Heart right ventricle (tissue), 16 donors: Measurements from ENCODE around the gene RPUSD4. TPM values are rescaled to one million over a fixed set of nuclear protein-coding genes. Genes with fewer than 3 reads are reported as not detected.
A peak's percentile ranks its signal among the peaks of the same experiment; 100 is the strongest.
"Not testable (repeated sequence)": the region's sequence is repeated elsewhere in the genome, so short reads cannot be mapped to it uniquely, and the experiment has no call there.

Source experiments
- ATAC-seq, 8 donors: fragments of 200-7000 bp; cut with Tn5 transposase; one replicate each; pipeline ENCODE4 v1.9.1; 2020; ENCODE audit warnings: mild to moderate bottlenecking in 8 of 8, moderate library complexity in 8 of 8, moderate number of reproducible peaks in 1 of 8
- DNase-seq, 2 donors: peaks; one replicate each; pipeline ENCODE4 v3.0.0-alpha.2; 2020
- H3K27ac ChIP-seq, 10 donors: fragments of 200-600 bp; sonication (generic) in 2 of 10; one replicate each; pipeline versions ENCODE4 v1.5.0 to v1.8.0; 2020 to 2022; ENCODE audit warnings: mild to moderate bottlenecking in 3 of 10
- H3K27me3 ChIP-seq, 7 donors: fragments of 200-600 bp; one replicate each; pipeline ENCODE4 v1.8.0; 2021 to 2022; ENCODE audit warnings: mild to moderate bottlenecking in 2 of 7
- H3K36me3 ChIP-seq, 9 donors: fragments of 200-600 bp; sonication (generic) in 1 of 9; one replicate each; pipeline versions ENCODE4 v1.5.0 to v1.8.0; 2020 to 2022; ENCODE audit warnings: mild to moderate bottlenecking in 2 of 9
- H3K4me1 ChIP-seq, 9 donors: fragments of 200-600 bp; sonication (generic) in 1 of 9; one replicate each; pipeline versions ENCODE4 v1.5.0 to v1.8.0; 2020 to 2022; ENCODE audit warnings: mild to moderate bottlenecking in 4 of 9
- H3K4me3 ChIP-seq, 10 donors: fragments of 200-600 bp; sonication (generic) in 2 of 10; one replicate each; pipeline versions ENCODE4 v1.5.0 to v1.8.0; 2020 to 2022; ENCODE audit warnings: mild to moderate bottlenecking in 7 of 10, moderate library complexity in 2 of 10
- H3K9me3 ChIP-seq, 11 donors: fragments of 200-600 bp in 10 of 11; sonication (generic) in 2 of 11; one replicate each; pipeline versions ENCODE4 v1.5.0 to v1.8.0; 2013 to 2022; ENCODE audit warnings: mild to moderate bottlenecking in 2 of 11, control low read depth in 1 of 11, moderate library complexity in 1 of 11
- WGBS, 2 donors: extraction: QIAGEN DNeasy Blood & Tissue Kit; methylation state at CpG; one replicate each; pipeline ENCODE4 v1.1.7; 2013; ENCODE audit warnings: inconsistent platforms in 1 of 2; 5-methylcytosine and 5-hydroxymethylcytosine counted together
- intact Hi-C, 10 donors: fragments of 100-400 bp; cut with DNase I; formaldehyde crosslinking; loops; one replicate each; pipeline versions ENCODE4 v1.11.1 to v1.14.2; 2022
- polyA plus RNA-seq, 2 donors: library from polyadenylated mRNA; stranded (reverse); fragments of 200-250 nt; gene quantifications; one replicate each; pipeline ENCODE4 v1.2.3, GENCODE V29; 2013
- total RNA-seq, 10 donors: library from RNA; stranded (reverse); fragmentation: NEBNext Ultra II Directional in 3 of 10; extraction: Animal tissue kit (Norgen Biotek cat#: 25700) in 3 of 10; gene quantifications; one replicate each; pipeline versions ENCODE4 v1.2.1 to v1.2.4, GENCODE V29; 2021 to 2023
- TF ChIP-seq, protein P1 (sequence below), 9 donors: fragments of 200-600 bp; sonication (generic) in 2 of 9; IDR thresholded peaks; one replicate each; pipeline versions ENCODE4 v1.5.0 to v1.8.0; 2021 to 2022; ENCODE audit warnings: antibody characterized with exemption in 9 of 9, mild to moderate bottlenecking in 5 of 9, moderate library complexity in 1 of 9
- donor health status: Arrhythmogenic right ventricular cardiomyopathy.
- donor health status: ischemic (EF 13 %, LVEDD 7.1; RV severe dilation, severe dysfunction).
- donor health status: healthy with polysubstance abuse.
- donor health status: DM: no; HTN: yes; CAD: no.
- donor health status: DM: no; HTN: no; CAD: no.
- donor health status: ischemic (EF 25% LVEDD 6.9; RV normal size, moderate dysfunction).
- donor health status: ischemic (EF 25% LVEDD 5.7; RV mildly dilated, moderate dysfunction).
- donor health status: healthy.
- donor health status: DM: yes; HTN: yes; CAD: no.
- donor health status: Ischemic cardiomyopathy.
- donor health status: ischemic (EF 35%, LVEDD 5.7; RV mildly dilated, moderate dysfunction).
- donor health status: nonischemic (EF 11% LVEDD 7.7; RV severe dilation, severe dysfunction).
- donor health status: DM: yes; HTN: yes; CAD: no.
- donor health status: PGD.
- donor health status: ischemic (EF 29% LVEDD 5.4; RV normal size, mild dysfunction).
- donor health status: nonischemic (EF 23%, LVEDD 6.1; RV moderate dilation, normal function).

Gene RPUSD4
- total and polyA plus RNA-seq, 12 donors: 12.8 to 70.0 (median 36.8) TPM

DNA sequence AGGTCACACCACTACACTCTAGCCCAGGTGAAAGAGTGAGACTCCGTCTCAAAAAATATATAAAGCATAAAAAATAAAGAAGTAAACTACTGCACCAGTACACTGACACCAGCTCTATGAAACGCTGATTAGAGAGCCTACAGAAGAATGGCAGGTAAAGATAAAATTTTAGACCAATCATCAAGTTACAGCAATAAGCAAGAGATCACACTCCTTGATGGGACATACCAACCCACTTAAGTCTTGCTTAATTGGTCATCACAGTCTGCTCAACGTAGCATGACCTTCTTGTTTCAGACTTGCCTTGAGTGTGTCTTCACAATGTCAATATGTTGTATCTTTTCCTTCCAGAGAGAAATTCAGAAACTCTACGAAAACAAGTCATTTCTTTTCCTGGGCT, 44.8 kb upstream of the RPUSD4 start:
- Histone ChIP-seq H3K27ac (no peak overlapping the region), H3K4me3 (no peak overlapping the region), H3K36me3 (peaks cover 0 to 90% (median 21%) of the 10 kb centered on the region in 9 donors), H3K4me1 (peaks cover 0 to 7% (median 0%) of the 10 kb centered on the region in 9 donors), H3K27me3 (no peaks in the 10 kb centered on the region), H3K9me3 (no peaks in the 10 kb centered on the region)
- WGBS, 2 donors: 94 to 96% methylated on average over 4 of the region's 4 CpGs
- no peak for ATAC-seq
- intact Hi-C loops: loop anchor here in 1 of 10 donors (5.0 kb wide), 1 partner anchor 329 kb away; no protein-coding TSS in a partner anchor
- no peak for DNase-seq
- TF ChIP-seq, protein P1, sequence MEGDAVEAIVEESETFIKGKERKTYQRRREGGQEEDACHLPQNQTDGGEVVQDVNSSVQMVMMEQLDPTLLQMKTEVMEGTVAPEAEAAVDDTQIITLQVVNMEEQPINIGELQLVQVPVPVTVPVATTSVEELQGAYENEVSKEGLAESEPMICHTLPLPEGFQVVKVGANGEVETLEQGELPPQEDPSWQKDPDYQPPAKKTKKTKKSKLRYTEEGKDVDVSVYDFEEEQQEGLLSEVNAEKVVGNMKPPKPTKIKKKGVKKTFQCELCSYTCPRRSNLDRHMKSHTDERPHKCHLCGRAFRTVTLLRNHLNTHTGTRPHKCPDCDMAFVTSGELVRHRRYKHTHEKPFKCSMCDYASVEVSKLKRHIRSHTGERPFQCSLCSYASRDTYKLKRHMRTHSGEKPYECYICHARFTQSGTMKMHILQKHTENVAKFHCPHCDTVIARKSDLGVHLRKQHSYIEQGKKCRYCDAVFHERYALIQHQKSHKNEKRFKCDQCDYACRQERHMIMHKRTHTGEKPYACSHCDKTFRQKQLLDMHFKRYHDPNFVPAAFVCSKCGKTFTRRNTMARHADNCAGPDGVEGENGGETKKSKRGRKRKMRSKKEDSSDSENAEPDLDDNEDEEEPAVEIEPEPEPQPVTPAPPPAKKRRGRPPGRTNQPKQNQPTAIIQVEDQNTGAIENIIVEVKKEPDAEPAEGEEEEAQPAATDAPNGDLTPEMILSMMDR (IDR thresholded peaks at IDR 0.05): no peak

DNA sequence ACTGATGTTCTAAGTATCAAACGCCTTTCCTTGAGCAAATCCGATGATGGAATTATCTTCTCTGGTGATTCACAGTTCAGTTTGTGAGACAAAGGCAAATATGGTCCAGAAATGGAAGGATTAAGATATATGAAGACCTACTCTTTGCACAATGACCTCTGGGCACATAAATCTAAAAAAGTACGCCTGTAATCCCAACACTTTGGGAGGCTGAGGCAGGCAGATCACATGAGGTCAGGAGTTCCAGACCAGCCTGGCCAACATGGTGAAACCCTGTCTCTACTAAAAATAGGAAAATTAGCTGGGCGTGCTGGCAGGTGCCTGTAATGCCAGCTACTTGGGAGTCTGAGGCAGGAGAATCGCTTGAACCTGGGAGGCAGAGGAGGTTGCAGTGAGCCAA, 44.1 kb upstream of the RPUSD4 start:
- H3K4me3 ChIP-seq, DNase-seq, H3K9me3 ChIP-seq, ATAC-seq, H3K4me1 ChIP-seq, H3K27me3 ChIP-seq, H3K27ac ChIP-seq: not testable (repeated sequence)
- intact Hi-C loops: loop anchor here in 1 of 10 donors (5.0 kb wide), 1 partner anchor 328 kb away; no protein-coding TSS in a partner anchor
- H3K36me3 ChIP-seq: peaks cover 0 to 90% (median 19%) of the 10 kb centered on the region in 9 donors
- WGBS, 2 donors: 92 to 96% methylated on average over 5 of the region's 5 CpGs

DNA sequence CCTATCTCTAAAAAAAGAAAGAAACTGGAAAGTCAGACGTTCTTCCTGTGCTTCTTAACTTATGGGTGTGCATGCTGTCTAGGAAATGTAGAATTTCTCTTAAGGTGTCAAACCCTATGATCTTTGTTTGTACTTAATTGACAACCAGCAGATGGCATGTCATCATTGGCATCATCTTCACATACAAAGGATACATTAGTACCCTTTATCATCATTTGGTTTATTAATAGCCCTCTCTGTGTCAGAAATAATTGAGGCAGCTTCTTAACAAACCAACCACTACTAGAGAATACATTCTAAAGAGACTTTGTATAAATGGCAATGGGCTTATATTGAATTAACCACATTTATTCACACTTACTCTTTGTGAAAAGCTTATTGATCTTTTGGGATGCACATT, 43.4 kb upstream of the RPUSD4 start:
- TF ChIP-seq, protein P1 (IDR thresholded peaks at IDR 0.05): no peak
- no peak for ATAC-seq
- Histone ChIP-seq H3K27me3 (no peaks in the 10 kb centered on the region), H3K4me3 (no peak overlapping the region), H3K4me1 (peaks cover 0 to 7% (median 0%) of the 10 kb centered on the region in 9 donors), H3K36me3 (peaks cover 0 to 92% (median 19%) of the 10 kb centered on the region in 9 donors), H3K27ac (no peak overlapping the region), H3K9me3 (no peaks in the 10 kb centered on the region)
- 50 to 65% methylated on average over 1 of the region's 1 CpG for WGBS, 2 donors
- no peak for DNase-seq
- intact Hi-C loops: loop anchor here in 1 of 10 donors (5.0 kb wide), 1 partner anchor 328 kb away; no protein-coding TSS in a partner anchor

DNA sequence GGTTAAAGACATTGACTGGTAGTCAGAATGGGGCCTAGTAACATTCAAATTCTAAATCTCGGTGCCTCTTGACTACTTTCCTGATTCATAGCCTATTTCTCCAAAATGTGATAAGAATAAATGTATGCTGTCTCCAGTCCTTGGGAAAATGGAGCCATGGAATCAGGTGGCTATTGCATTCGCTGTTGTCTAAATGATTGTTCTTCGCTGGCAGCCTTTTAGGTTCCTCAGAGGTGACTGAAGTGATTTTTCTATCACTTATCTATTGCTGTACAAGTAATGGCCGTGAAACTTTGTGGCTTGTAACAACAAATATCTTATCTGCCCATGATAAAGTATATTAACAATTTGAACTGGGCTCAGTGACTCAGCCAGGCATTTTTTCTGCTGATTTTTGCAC, 41.8 kb upstream of the RPUSD4 start:
- no peak for ATAC-seq
- intact Hi-C loops: no loop called here
- H3K9me3 ChIP-seq: no peaks in the 10 kb centered on the region
- H3K4me1 ChIP-seq: peaks cover 0 to 7% (median 0%) of the 10 kb centered on the region in 9 donors
- no peak overlapping the region for H3K4me3 ChIP-seq
- 93 to 94% methylated on average over 4 of the region's 4 CpGs for WGBS, 2 donors
- DNase-seq: no peak
- TF ChIP-seq, protein P1 (IDR thresholded peaks at IDR 0.05): no peak
- peaks cover 0 to 93% (median 23%) of the 10 kb centered on the region in 9 donors for H3K36me3 ChIP-seq
- no peak overlapping the region for H3K27ac ChIP-seq
- H3K27me3 ChIP-seq: no peaks in the 10 kb centered on the region

DNA sequence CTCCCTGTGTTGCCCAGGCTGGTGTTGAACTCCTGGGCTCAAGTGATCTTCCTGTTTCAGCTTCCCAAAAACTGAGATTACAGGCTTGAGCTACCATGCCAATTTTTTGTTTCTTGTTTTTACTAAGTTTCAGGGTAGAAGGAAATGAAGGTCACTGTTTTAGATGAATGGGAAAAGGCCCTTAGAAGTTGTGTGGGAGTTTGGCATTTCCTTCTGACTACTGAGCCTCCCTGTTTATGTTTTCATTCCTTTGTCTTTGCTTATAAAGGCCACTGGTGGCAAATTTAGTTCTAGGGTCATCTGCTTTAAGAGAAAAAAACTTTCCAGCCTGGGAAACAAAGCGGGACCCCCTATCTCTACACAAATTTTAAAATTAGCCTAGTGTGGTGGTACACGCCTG, 35.2 kb upstream of the RPUSD4 start:
- Histone ChIP-seq H3K27ac (peak overlapping the region in 2 of 10 donors; percentile 3 to 6), H3K36me3 (peaks cover 0 to 86% (median 36%) of the 10 kb centered on the region in 9 donors), H3K4me3 (no peak overlapping the region), H3K9me3 (no peaks in the 10 kb centered on the region), H3K27me3 (no peaks in the 10 kb centered on the region), H3K4me1 (peaks cover 0 to 7% (median 0%) of the 10 kb centered on the region in 9 donors)
- DNase-seq (no peak), ATAC-seq (peak in 1 of 8 donors; percentile 19)
- TF ChIP-seq, protein P1 (IDR thresholded peaks at IDR 0.05): no peak
- intact Hi-C loops: no loop called here
- whole genome bisulfite sequencing, 2 donors: 80 to 82% methylated on average over 2 of the region's 2 CpGs
